NCI-H2196 (cell line): ENCODE measurements around the gene CCN5.

Source experiments
- DNase-seq: peaks from one replicate; lab custom pipeline; 2025; ENCODE audit not compliant: unreplicated experiment; lab: John Stamatoyannopoulos, UW

CCN5 gene

DNA sequence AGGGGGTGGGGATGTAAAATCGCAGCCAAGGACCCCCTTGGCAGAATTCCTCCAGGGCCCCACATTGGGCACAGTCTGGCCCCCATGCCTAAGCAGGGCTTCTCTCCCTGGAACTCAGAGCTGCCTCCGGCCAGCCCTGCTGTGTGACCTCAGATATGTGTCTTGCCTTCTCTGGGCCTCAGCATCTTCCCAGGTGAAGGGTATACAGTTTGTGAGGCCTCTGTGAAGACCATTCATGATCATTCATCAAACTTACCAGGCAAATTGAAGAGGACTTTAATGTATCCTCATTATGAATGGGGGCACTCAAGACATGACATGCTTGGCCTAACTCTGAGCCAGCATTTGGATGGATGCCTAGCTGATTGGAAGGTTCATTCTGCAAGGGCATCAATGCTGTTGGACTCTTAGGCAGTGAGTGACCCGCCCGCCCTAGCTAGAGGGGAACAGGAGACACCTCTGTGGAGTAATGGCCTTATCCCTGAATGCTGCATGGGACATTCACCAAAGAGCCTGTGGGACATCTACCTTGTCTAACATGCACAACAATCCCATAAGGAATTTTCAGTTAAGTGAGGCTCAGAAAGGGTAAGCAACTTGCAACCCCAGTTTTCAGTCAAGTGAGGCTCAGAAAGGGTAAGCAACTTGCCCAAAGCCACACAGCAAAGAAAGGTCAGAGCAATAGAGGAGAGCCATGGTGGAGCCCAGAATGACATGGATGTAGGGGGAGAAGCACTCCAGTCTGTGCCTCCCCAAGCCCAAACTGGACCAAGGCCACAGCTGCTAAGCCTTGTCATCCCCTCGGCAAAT, 535 bp downstream of the CCN5 start:
- no peak for DNase-seq

DNA sequence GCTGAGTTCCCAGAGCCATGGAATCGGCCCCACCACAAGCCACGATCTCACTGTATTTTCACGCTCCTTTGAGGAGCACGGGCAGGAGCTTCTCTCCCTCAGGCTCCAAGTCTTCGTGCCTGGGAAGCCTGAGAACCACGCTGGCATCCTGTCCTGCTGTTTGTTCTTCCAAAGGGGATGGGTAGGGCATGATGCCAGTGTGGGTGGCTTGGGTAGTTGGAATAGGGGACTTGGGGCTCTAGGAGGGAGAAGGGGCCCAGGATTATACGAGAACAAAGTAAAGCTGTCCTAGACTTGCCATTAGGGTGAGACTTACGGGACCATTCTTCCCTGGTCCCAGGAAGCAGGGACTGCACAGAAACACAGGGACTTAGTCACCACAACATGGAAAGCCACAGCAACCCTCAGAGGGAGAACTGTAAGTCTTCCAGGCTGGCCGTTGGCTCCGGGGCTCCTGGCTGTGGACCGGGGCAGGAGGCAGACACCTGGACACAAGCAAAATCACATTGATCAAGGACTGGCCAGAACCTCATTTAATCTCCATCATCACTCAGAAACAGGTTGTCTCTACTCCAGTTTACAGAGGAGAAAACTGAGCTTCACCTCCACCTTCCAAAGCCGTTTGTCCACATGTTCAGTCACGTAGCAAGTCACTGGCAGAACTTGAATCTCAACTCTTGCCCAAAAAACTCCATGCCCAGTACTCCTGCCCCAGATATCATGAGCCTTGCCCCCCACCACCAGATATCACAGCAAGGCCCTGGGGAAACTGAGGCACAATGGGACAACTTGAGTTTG, 1.3 kb downstream of the CCN5 start:
- DNase-seq, result no peak

DNA sequence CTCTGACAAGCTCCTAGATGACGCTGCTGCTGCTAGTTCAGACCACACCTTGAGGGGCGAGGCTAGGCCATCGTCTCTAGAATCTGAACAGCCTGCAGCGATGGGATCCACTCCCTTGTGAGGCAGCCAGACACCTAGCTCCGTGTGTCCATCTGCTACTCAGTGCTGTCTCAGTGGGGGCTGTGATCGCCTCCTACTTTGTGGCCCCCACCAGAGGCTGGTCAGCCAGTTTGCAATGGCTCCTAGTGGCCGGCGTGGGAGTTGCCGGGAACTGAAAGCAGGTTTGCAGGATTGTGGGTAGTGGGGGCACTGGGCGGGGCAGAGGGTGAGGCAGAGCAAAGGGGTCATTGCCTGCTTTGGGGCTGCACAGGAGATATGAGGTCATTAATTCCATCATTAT, 2.8 kb downstream of the CCN5 start:
- no peak for DNase-seq

DNA sequence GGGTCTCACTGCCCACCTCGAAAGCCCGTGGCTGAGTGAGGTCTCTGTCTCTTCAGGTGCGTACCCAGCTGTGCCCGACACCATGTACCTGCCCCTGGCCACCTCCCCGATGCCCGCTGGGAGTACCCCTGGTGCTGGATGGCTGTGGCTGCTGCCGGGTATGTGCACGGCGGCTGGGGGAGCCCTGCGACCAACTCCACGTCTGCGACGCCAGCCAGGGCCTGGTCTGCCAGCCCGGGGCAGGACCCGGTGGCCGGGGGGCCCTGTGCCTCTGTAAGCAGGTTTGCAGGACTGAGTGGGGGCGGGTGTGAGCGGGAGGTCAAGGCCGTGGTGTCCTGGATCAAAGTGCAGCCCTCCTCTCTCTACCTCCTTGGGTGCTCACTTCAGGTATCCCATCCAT, 4.7 kb downstream of the CCN5 start:
- no peak for DNase-seq

DNA sequence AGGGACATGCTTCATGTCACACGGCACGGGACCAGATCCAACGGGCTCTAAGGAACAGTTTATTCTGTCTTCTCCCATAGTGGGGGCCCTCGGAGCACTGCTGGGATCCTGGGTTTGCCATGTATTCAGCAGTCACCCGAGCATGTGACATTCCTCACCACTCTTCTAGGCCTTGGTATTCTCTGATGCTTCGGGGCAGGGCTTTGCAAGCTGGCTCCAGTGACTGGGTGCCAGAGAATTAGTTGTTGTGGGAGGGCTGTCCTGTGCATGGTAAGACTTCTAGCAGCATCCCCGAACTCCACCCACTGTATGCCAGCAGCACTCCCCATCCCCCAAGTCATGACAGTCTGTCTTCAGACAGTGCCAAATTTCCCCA, 5.4 kb downstream of the CCN5 start:
- no peak for DNase-seq

DNA sequence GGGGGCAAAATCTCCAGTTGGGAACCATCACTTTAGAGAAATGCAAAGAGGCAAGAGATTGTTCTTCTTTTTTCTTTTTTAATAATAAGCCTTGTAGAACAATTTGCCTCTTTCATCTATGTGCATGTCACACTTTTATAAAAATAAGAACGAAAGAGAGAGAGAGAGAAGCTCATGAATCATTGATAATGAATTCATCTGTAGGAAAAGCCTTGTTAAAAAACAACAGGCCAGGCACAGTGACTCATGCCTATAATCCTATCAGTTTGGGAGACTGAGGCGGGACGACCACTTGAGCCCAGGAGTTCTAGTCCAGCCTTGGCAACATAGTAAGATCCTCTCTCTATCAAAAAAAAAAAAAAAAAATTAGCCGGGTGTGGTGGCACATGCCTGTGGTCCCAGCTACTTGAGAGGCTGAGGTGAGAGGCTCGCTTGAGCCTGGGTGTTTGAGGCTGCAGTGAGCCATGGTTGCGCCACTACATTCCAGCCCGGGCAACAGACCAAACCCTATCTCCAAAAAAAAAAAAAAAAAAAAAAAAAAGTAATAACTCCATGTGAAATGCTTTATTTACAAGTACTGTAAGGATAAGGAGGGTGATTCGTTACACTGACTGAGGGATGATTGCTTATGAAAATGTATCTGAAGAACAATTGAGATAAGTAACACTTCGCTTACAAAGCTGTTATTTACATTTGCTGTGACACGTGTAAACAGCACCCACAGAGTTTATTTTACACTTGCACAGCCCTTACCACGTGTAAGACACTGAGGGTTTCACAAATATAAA, 6.0 kb downstream of the CCN5 start:
- DNase-seq, result no peak

DNA sequence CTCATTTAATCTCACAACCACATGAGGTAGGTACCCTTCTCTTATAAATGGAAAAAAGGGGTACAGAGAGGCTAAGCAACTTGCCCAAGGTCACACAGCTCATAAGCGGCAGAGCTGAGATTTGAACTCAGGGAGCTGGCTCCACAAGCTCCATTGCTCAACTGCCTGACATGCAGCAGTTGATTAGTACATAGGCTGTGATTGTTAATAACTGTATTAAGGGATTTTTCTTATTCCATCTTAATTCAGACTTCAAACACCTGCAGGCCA, 6.6 kb downstream of the CCN5 start:
- no peak for DNase-seq

DNA sequence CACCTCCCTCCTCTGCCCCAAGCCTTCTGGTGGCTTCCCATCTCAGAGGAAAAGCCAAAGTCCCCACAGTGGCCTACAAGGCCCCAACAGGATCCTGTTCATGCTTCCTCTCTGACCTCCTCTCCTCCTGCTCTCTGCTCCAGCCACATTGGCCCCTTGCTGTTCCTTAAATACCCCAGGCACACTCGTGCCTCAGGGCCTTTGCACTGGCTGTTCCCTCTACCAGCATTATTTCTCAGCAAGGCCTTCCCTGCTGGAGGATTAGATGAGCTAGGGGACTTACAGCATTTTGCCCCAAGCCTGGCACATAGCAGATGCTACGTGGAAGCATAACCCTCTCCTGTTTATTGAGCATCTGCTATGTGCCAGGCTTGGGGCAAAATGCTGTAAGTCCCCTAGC, 7.8 kb downstream of the CCN5 start:
- DNase-seq, result no peak

DNA sequence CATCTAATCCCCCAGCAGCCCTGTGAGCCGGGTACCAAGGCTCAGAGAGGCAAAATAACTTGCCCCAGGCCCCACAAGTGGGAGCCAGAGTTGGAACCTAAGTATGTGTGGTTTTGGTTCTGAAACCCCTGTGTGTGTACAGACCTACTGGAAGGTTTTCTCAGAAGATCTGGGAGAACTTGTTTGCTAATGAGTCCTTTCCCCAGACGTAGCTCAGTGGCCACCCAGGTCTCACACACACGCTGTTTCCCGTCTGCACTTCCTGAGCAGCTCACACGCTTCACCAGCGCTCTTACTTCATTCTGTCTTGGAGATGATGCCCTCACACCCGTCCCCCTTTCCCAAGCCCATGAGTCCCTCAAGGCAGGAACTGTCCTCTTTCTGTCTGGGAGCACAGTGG, 8.2 kb downstream of the CCN5 start:
- no peak for DNase-seq

DNA sequence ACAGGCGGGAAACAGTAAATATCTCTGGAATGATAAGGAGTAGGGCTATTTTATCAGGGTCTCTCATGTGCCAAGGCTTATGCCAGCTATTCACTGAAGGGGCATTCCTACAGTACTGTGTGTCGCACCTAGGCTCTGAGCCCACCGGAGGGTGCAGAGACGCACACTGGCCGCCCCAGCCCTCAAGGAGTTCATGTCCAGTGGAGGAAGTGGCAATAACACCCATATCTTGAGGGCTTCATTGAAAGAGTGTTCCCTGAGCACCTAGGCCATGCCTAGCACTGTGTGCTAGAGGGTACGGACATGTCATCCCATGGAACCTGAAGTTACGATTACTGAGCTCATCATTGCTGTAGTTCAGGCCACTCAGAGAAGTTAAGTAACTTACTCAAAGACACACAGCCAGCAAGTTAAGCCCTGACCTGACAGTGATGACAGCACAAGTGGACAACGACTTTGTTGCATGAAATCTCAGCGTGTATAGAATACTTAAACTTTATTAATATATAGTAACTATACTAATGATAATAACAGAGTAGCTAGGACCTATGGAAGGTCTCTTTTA, 8.7 kb downstream of the CCN5 start:
- no peak for DNase-seq

DNA sequence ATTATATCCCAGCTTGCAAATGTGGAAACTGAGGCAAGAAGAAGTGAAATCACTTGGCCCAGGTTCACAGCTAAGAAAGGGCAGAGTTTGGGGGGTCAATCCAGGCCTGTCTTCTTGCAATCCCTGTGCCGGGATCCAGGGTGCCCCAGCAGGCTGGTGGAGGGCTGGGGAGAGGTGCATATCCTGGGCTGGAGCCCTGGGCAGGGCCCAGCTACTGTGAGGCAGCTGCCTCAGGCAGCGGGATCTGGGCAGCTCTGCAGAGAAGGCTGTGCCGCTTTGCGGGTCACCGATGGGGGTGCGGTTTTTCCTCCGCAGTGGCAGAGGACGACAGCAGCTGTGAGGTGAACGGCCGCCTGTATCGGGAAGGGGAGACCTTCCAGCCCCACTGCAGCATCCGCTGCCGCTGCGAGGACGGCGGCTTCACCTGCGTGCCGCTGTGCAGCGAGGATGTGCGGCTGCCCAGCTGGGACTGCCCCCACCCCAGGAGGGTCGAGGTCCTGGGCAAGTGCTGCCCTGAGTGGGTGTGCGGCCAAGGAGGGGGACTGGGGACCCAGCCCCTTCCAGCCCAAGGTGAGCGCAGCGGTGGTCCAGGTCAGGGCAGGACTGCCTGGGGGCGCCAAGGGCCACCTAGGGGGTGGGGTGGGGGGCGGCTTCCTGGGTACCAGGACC, 9.4 kb downstream of the CCN5 start:
- DNase-seq, result no peak

DNA sequence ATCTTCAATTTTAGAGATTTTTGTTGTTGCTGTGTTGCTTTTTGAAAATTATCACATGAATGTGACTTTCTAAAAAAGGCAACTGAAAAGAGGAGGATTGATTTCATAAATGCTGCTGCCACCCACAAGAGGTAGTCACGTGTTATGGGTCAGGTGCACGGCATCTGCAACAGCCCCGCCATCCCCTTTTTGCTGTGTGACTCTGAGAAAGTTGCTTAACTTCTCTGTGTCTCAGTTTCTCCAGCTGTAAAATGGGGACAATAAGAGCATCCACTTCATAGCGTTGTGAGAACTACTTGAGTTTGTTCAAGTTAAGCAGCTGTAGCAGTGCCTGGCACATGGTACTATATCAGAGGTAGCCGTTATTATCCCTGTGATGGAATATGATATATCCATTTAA, 10.7 kb downstream of the CCN5 start:
- no peak for DNase-seq

DNA sequence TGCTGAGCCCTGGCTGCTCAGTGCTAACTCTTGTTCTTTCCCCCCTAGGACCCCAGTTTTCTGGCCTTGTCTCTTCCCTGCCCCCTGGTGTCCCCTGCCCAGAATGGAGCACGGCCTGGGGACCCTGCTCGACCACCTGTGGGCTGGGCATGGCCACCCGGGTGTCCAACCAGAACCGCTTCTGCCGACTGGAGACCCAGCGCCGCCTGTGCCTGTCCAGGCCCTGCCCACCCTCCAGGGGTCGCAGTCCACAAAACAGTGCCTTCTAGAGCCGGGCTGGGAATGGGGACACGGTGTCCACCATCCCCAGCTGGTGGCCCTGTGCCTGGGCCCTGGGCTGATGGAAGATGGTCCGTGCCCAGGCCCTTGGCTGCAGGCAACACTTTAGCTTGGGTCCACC, 11.9 kb downstream of the CCN5 start:
- DNase-seq, result no peak

DNA sequence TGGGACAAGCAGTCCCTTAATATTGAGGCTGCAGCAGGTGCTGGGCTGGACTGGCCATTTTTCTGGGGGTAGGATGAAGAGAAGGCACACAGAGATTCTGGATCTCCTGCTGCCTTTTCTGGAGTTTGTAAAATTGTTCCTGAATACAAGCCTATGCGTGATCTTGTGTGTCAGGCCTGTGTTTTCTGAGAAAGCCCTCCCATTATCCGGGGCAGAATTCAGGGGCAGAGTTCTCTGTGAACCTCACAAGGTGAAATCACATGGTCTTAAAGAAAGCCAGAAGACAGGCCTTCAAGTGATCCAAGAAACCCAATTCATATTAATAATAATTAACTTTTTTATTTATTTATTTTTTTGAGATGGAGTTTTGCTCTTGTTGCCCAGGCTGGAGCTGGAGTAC, 12.5 kb downstream of the CCN5 start:
- no peak for DNase-seq

DNA sequence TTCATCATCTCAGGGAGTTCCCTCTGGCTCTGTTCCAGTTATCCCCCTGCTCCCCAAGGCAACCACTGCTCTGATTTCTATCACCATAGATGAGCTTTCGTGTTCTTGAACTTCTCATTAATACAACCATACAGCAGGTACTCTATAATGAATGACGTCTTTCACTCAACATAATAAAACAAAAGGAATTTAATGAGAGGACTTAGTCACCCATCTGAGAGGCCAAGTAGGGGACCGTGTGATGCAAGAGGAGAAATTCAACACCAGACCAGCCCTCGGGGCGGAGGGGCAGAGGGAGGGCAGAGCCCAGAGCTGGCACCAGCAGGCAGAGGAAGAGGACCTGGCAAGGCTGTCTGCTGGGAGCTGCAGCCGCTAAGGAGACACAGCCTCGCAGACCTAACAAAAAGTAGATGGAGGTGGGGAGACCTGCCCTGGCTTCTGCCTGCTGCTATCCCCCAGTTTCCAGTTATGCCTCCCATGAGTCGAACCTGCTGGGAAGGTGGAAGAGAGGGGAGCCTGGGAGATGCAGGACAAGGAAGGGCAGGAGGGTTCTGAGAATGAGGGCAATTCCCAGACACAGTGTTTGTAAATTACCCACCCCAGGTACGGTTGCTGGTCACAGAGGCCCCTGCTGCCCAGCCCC, 13.8 kb downstream of the CCN5 start:
- peak; percentile 86 for DNase-seq

DNA sequence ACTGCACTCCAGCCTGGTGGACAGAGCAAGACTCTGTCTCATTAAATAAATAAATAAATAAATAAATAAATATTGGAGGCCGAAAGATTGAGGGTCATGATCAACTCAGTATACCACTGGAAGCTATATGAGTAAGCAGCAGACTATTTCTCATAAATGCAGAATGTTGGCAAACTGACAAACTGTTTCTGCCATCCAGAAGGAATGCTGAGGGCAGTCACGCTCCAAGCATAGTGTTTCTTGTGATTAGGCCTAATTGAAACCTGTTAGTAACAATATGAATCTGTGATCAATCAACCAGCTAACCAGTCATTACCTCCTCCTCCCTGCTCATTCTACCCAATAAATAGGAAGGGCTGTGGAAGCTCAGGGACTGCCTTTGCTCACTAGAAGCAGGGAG, 15.3 kb downstream of the CCN5 start:
- DNase-seq, result peak; percentile 24

DNA sequence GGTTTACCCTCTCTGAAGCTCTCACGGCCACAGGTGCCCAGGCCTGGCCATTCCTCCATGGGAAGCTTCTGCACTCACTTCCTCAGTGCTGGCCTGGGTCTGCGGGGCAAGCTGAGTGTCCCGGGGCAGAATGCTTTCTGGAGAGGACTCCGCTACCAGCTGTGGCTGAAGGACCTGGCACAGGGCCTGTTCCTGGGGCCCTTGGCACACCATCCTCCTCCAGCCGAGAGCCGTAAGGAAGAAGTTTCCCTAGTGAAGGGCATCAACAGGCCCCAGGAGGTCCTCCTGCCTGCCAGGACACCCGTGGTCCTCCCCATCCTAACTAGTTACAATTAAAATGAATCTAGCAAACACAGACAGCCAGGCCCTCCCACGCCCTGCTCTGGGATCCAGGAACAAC, 16.5 kb downstream of the CCN5 start:
- no peak for DNase-seq

DNA sequence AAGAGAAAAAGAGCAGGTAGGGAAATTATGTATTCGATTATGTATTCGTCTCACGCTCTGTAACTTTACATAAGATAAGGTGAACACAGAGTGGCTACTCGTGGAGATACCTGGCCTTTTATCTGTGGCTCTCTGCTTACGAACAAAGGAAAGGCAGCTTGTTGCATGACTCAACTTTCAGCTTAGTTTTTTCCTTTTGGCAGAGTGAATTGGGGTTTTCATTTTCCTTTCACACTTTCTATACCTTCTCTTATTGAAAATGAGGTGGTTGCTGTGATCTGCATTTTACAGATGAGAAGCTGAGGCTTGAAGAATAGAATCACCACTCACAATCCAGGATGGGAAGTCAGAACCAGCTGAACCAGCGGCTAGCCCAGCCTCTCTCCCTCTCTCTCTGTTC, 17.2 kb downstream of the CCN5 start:
- DNase-seq, result no peak

DNA sequence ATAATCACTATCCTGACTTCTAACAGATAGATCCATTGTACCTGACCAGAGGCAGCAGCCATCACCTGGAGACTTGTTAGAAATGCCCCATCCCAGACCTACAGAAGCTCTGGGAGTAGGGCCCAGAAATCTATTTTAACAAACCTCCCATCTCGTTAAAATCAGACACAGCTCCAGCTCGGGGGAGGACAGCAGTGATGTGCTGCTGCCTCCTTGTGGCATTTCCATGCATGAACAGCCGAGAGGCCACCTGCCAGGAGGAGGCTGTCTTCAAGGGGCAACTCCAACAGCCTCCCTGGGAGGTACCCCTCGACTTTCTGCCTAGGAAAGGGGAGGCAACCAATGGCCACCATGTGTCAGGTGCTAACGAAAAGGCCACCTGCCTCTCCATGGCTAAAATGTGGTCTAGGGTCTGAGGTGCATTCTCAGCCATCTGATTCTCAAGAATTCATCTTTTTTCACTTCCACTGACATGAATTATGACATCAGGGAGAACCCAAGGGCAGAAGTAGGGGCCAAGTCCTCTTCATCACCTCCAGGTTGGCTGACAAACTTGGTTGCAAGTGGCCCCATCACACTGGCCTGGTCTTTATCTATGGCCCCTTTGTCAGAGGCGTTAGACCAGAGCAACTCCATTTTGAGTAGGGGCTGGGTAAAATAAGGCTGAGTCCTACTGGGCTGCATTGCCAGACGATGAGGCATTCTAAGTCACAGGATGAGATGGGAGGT, 18.3 kb downstream of the CCN5 start:
- peak; percentile 64 for DNase-seq

DNA sequence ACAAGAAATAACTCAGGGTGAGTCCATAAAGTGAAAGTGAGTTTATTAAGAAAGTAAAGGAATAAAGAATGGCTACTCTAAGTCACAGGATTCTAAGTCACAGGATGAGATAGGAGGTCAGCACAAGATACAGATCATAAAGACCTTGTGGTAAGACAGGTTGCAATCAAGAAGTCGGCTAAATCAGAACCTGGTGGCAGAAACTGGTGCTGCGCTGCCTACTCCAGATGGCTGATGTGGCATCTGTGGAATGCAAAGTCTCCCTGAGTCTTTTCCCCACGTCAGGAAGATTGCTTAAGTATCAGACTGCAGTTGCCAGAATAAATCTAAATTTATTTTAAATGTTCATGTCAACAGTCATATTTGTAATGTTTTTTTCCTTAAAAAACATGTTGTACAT, 19.8 kb downstream of the CCN5 start:
- DNase-seq, result no peak
